ENCODE data around the gene RNF10.
"Not testable (repeated sequence)": the region's sequence is repeated elsewhere in the genome, so short reads cannot be mapped to it uniquely, and the experiment has no call there.

The RNF10 gene

DNA sequence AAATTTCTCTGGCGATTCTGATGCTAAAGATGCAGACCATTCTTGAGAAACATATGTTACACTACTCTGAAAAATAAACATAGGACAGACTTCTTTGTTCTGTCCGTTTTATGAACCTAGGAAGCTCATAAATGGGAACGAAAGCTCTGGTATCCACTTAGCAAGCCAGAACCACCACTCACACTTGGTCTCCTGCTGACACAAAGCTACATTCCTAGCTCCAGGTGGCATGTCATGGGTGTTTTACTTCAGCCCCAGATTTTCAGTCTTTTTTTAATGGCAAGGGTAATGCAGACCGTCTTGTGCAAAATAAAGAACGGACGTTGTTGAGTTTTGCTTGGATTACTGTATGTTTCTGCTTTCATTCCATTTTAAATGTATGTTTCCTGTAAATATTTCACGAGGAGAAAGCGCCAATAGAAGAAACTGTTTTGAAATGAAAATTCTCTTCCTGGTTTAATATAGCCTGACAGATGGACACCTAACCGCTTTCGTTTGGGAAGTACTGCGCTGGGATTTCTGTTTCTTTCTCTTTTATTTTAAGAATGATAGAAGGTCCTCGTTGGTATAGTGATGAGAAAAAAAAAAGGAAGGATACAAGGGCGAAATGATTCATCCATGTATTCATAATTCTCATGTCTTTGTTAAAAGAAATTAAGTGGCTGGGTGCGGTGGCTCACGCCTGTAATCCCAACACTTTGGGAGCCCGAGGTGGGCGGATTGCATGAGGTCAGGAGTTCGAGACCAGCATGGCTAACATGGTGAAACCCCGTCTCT, 4.3 kb upstream of the RNF10 start:
- DNase-seq, result peak; percentile 70

DNA sequence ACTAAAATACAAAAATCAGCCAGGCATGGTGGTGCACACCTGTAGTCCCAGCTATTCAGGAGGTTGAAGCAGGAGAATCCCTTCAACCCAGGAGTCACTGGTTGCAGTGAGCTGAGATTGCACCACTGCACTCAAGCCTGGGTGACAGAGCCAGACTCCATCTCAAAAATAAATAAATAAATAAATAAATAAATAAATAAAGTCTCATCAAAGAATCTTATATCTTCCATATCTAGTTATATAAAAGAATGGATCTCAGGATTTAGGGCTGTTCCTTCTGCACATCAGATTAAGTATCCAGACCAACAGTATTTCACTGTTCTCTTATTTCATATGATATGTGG, 3.8 kb upstream of the RNF10 start:
- not testable (repeated sequence) for DNase-seq

DNA sequence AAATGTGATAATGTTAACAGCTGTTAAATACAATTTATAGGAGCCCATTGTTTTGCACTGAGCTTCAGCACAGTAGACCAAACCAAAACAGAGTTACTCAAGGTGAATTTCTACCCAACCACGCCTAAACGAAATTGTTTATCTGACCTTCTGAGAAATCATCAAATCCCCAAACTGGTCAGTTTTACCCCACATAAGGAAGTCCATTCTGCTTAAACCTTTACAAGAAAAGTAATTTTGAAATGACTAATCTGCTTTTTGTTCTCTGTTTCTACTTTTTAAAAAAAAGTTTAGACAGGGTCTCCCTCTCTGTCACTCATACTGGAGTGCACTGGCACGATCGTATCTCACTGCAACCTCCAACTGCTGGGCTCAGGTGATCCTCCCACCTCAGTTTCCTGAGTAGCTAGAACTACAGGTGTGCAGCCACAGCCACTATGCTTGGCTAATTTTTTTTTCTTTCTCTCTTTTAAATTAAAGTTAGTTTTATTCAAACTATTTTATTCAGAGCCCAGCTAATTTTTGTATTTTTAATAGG, 1.4 kb upstream of the RNF10 start:
- DNase-seq, result peak; percentile 37

DNA sequence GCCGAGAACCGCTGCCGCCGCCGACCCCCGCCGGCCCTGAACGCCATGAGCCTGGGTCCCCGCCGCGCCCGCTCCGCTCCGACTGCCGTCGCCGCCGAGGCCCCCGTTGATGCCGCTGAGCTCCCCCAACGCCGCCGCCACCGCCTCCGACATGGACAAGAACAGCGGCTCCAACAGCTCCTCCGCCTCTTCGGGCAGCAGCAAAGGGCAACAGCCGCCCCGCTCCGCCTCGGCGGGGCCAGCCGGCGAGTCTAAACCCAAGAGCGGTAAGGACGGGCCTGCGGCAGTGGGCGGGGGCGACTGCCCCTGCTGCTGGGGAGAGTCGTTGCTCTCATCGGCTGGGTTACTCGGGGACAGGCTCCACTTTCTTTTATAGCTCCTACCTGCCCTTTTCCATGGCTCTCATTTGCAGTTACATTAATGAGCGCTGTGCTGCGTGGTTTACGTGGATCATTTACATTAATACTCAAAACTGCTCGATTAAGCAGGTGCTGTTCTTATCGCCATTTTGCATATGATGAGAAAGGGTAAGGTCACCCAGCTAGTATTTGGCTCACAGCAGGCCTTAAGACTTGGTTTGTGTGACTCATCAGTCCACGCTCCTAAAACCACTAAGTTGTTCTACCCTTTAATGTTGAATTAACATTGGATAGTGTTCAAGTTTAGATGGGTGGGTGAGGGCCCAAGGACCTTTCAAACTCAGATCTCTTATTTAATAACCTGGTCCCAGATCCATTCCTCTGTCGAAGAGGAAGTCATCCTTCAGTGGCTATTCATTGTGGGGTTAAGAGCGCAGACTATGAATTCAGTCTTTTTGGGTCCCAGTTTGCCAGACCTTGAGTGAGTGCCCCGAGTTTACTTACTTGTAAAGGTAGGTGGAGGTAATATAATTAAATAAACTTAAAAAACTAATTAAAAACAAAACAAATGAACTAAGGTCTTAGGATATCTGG, 823 bp downstream of the RNF10 start:
- DNase-seq, result peak; percentile 67

DNA sequence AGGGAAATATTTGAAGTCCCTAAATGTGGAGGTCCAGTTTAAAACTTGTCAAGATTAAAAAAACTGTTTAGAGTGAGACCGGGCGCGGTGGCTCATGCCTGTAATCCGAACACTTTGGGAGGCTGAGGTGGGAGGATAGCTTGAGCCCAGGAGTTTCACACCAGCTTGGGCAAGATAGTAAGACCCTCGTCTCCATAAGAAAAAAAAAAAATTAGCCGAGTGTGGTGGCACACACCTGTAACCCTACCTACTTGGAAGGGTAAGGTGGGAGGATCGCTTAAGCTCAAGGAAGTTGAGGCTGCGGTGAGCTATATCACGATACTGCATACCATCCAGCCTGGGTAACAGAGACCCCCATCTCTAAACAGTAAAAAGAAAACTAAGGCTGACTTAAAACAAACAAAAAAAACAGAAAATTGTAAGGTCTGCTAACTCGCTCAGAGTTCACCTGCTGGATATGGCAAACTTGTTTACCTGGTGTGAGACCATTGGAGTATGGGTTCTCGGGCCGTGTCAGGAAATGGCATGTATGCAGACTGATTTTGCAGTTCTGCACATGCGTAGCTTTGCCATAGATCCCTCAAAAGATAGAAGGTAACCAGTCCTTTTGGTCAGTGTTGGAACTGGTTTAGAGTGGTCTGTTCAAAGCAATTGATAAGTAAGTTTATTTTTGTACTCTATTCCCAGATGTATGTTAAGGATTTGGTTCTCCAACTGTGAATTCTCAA, 2.1 kb downstream of the RNF10 start:
- peak; percentile 82 for DNase-seq

DNA sequence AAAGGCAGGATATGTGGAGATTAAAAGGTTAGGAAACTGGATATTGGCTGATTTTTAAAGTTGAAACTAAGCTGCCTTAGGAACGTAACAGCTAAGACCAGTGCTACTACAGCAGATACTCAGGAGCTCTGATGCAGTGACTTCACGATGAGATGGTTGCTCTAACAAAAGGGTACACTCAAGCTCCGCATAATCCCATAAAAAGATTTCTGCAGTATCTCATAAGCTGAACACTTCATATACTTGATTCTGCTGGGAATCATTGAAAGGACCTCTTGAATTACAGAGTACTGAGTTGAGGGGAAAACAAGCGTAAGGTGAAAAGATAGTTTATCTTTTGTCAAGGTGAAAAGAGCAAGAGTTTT, 3.7 kb downstream of the RNF10 start:
- peak; percentile 16 for DNase-seq

DNA sequence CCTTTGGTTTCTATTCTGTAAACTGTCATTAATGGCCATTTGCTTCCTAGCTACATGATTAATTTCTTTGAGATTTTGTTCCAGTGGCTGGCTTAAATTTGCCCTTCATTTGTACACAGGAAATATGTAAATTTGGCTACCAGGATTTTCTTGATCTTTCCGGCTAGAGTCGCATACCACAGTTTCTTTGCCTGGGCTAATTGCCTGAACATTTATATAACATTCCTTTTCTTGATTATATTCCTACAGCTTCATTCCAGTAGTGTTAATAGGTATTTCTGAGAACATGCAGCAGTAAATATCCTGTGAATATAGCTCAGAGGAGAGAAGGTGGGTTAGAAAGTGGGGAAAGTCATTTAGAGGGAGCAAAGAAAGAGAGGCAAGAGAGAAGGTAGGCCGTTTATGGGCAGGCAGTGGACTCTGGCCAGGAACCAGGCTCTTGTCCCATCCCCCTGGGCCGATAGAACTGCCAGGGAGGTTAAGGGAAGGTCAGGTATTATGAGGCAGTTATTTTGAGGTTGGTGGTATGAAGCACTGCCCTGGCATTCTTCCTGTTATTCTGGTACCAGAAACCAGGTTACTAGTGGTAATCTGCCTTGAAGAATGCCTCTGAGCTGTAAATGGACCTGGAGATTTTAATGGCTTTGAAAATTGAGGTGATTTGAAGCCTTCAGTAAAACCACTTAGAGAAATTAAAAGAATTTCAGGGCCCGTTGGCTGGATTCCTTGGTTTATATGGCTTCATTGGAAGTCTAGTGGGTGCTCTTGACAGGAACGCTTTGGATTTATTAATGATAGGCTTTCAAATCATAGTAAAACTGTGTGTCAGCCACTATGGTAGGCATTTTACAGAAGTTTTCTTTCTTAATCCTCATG, 4.4 kb downstream of the RNF10 start:
- DNase-seq, result peak; percentile 92

DNA sequence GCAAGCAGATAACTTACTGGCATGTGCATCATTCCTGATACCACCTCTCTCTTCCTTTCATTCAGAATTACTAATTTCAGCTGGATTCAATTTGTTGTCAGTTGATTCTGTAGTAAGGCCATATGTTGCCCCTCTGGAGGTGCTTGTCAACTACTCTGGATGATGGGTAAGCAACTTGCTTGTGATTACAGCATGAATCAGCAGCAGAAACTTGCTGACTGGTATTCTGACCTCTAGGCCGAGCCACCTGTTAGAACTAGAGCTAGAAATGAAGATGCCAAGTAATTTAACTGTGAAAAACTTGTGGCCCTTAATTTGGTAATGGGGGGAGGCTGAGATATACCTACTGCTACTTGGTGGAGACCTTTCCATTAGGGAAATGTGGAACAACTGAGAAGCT, 5.1 kb downstream of the RNF10 start:
- DNase-seq, result peak; percentile 90

DNA sequence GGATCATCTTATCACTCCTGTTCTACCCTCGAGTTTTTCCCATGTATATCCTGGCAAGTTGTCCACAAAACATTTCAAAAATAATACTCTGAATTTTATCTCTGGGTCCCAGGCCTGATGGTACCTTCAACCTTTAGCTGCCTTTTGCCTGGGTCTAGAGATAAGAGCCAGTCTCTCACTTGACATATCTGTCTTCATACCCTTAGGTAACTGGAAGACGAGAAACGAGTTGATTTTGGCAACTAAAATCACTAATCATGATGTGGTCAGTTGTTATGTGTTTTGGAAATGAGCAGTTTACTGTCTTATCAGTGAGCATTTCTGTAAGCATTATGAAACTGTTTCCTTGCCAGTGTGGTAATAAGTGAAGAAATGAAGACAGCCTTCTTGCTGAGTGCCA, 6.3 kb downstream of the RNF10 start:
- DNase-seq, result no peak

DNA sequence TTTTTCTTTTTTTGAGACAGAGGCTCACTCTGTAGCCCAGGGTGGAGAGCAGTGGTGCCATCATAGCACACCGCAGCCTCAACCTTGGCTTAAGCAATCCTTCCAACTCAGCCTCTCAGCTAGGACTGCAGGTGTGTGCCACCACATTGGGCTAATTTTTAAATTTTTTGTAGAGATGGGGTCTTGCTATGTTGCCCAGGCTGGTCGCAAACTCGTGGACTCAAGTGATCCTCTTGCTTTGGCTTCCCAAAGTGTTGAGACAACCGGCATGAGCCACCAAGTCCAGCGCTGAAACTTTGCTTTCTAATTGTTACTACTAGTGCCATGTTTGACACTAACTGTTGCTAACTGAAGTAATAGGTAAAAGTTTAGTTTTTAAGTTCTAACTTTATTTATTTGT, 8.0 kb downstream of the RNF10 start:
- no peak for DNase-seq

DNA sequence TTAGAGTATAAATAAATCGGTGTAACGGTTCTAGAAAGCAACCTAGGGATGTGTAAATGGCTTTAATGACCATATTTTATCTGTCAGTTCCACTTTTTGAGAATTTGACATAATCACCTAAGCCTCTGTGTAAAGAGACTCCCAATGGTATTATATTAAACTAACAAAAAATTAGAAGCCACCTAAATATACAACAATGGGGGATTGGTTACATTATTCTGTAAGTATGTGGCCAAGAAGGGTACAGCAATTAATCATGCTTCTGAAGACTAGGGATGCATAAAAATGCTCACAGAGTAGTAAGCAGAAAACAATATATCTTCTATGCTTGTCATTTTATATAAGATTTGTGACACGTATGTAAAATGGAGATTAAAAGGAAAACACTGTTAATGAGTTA, 10.5 kb downstream of the RNF10 start:
- DNase-seq, result no peak

DNA sequence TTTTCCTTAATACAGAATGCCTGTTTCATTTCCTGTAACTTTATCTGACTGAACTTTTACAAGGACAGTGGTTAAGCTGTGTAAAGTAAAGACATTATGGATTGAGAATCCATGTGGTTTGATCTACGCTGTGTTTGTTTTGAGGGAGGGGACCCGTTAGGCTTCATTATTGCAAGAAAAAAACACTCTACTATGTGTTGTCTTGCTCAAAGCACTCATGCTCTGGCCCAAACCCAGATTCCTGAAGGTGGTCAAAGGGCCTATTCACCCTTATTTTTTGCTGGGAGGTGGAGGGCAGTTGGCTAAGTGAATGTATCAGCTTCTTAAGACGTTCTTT, 11.9 kb downstream of the RNF10 start:
- no peak for DNase-seq

DNA sequence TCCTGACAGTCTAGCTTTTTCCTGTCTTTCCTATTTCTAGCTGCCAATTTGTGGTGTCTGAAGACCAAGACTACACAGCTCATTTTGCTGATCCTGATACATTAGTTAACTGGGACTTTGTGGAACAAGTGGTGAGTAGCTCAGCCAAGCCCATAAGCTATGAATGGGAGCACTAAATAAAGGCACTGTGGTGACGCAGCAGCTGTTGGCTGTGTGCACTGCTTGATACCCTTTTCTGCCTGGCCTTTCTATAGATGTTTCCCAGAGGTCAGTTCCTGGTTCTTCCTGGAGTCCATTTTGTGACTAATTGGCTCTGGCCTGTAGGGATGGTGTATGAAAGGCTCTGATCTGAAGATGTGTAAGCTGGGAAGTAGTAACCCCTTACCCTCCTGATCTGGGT, 20.5 kb downstream of the RNF10 start:
- no peak for DNase-seq

DNA sequence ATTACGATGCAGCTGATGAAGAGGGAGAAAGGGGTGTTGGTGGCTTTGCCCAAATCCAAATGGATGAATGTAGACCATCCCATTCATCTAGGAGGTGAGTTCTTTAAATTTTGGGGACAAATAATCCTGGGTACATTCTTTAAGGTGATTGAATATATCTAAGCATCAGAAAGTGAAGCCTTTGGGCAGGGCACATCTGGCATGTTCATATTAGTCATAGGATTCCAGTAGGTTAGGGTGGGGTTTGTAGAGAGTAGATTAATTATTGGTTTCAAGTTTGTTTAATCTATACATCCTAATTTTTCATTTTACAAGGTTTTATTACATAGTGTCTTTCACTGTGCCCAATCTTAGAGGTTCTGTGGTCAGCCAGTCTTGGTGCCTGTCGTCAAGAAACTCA, 23.4 kb downstream of the RNF10 start:
- no peak for DNase-seq

DNA sequence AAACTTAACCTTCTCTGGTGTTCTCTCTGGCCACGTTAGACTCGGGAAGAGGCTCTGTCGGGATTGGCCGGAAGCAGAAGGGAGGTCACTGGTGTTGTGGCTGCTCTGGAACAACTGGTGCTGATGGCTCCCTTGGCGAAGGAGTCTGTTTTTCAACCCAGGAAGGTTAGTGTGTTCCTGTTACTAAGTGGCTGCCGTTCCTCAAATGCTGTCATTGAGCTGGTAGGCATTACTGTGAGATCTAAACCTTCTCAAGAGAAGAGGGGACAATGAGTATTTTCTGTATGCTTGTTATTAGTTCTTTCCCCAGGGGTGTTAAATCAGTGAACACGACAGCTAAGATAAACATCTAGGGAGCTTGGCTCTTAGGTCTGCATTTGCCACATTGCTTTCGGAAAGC, 28.8 kb downstream of the RNF10 start:
- DNase-seq, result no peak

DNA sequence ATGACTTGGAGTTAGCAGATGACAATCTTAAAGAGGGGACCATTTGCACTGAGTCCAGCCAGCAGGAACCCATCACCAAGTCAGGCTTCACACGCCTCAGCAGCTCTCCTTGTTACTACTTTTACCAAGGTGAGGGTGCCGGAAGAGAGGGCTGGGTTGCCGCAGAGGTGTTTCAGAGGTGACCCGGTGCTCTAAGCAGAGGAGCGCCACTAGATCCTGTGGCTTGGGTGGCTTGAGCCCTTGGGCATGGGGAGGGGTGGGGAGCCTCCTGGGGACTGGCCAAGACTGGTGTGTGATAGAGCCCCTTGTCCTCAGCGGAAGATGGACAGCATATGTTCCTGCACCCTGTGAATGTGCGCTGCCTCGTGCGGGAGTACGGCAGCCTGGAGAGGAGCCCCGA, 29.3 kb downstream of the RNF10 start:
- no peak for DNase-seq

DNA sequence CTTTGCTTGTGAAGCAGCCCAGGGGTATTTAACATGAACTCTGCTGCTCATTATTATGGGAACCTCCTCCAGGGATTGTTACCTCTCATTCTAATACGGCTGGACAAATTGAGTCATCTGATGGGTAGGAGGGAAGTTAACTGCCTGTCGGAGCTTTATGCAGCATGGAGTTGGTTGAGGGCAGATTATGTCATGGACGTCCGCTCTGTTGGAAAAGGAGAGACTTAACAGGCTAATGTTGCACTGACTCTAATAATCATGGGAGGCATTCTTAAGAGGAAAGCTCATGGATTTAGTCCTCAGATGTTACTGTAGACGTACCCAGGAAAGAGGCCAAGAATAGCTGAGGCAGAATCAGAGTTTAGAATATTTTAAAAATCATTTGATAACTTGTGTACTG, 37.1 kb downstream of the RNF10 start:
- no peak for DNase-seq

DNA sequence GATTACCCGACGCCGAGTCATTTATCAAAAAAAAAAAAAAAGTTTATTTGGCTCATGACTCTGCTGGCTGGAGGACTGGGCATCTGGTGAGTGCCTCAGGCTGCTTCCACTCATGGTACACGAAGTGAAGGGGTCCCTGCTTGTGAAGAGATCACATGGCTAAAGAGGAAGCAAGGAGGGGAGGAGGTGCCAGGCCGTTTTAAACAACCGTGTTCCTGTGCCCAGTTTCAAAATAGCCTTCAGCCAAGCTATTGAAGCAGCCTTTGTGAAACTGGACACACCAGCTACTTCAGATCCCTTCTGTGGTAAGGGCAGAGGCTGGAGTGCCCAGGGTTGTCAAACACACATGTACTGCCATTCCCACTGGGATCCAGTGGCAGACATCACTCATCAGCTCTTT, 39.4 kb downstream of the RNF10 start:
- no peak for DNase-seq

DNA sequence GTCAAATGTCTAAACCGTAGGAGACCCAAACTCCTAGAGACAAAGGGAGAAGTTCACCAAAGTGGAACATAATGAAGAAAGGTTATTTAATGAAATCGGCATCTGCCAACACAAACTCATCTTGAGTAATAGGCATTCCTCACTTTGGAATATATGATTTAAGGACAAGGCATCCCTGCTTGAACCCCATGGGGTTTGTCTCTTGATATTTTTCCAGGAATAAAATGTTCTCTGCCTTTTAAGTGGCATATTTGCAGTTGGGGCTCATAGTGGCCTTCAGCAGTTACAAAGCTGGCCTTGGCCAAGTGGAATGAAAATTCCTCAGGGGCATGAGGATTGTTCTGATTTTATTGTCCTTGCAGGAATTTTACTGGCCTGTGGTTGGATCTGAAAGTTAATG, 40.0 kb downstream of the RNF10 start:
- DNase-seq, result no peak

DNA sequence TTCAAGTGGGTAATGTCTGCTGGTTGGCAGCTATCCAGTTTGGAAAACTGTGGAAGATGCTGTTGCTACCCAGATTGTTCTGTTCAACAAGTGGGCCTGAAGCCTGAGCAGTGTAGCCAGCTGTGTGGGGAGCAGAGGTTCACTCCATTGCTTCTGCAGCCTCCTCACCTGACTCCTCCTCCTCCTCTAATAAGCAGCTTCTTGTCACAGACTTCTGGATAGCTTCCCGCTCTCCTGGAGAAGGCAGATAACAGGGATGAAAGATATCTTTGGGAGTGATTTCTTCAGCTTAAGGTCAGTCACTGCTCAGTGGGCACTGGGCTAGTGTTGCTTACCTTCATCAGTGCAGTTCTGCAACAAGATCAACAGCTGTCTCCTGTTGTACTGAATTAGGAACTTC, 45.0 kb downstream of the RNF10 start:
- no peak for DNase-seq

DNA sequence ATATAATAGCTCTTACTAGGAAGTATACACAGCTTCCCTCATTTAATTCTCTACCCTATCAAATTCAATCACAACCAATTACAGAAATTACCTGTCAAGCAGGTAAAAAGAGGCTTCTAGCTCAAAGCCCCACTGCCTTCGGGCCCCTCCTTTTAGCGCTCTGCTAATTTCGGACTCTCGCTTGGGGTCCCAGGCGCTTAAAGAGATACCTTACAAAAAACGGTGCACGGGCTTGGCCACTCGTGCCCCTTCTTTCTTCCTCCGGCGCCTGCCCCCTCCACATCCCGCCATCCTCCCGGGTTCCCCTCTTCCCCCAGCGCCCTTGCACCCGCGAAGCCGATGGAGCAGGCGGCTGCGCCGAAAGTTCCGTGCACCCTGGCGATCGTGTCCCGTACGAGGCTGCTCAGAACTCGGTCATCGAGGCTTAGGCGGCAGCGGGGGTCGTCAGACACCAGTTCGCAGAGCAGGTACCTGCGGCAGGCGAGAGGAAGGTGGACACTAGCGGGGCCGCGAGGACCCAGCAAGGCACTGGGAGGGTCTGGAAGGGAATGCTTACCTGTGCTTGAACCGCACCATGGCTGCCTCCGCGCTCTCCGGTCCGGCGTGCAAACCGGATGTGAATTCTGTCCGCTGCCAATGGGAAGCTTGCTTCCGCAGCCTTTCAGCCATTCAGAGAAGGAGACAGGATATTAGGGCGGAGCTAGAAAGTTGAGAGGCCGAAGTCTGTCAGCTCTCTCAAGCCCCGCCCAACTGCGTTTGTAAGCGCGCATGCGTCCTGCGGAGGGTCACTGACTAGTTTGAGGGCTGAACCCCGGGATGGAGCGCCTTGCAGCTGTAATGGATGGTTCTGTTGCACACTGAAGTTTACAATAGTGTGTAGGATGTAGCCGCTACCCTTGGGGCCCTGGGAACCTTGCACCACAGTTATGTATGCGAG, 46.9 kb downstream of the RNF10 start, which contains the start of gene POP5:
TSS of gene POP5 (minus strand) at position 616 of the 937 bp plus-strand sequence. CDS start at position 576, 40 bp downstream.
- peak; percentile 99 for DNase-seq
